ENCODE measurements around the gene ASF1B.

- no peak for TF ChIP-seq CTCF (conservative IDR thresholded peaks at IDR 0.05; ENCODE audit: low read depth in 2 of 2)
- no peak for TF ChIP-seq EZH2phosphoT487 (IDR thresholded peaks at IDR 0.05; ENCODE audit: unreplicated experiment)
- TF ChIP-seq POLR2AphosphoS5 (IDR thresholded peaks at IDR 0.05; ENCODE audit: low read depth): no peak
- TF ChIP-seq, protein P1, sequence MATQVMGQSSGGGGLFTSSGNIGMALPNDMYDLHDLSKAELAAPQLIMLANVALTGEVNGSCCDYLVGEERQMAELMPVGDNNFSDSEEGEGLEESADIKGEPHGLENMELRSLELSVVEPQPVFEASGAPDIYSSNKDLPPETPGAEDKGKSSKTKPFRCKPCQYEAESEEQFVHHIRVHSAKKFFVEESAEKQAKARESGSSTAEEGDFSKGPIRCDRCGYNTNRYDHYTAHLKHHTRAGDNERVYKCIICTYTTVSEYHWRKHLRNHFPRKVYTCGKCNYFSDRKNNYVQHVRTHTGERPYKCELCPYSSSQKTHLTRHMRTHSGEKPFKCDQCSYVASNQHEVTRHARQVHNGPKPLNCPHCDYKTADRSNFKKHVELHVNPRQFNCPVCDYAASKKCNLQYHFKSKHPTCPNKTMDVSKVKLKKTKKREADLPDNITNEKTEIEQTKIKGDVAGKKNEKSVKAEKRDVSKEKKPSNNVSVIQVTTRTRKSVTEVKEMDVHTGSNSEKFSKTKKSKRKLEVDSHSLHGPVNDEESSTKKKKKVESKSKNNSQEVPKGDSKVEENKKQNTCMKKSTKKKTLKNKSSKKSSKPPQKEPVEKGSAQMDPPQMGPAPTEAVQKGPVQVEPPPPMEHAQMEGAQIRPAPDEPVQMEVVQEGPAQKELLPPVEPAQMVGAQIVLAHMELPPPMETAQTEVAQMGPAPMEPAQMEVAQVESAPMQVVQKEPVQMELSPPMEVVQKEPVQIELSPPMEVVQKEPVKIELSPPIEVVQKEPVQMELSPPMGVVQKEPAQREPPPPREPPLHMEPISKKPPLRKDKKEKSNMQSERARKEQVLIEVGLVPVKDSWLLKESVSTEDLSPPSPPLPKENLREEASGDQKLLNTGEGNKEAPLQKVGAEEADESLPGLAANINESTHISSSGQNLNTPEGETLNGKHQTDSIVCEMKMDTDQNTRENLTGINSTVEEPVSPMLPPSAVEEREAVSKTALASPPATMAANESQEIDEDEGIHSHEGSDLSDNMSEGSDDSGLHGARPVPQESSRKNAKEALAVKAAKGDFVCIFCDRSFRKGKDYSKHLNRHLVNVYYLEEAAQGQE (IDR thresholded peaks at IDR 0.05; ENCODE audit: unreplicated experiment): no peak
- no peak for TF ChIP-seq EZH2 (IDR thresholded peaks at IDR 0.05; ENCODE audit: low read depth, unreplicated experiment)
- no peak for TF ChIP-seq JUNB (IDR thresholded peaks at IDR 0.05; ENCODE audit: unreplicated experiment)
- TF ChIP-seq ZNF114 (CRISPR knock-in tag; IDR thresholded peaks at IDR 0.05): no peak
These were observed 50.3 kb downstream of the ASF1B start for GRCh38 chr19:14086098-14086497.

Data from GM23338 (cell line).